Neural cell (in vitro differentiated cells): ENCODE results near the gene MLST8.

Experiments used
- EP300 ChIP-seq: fragments of 450-650 bp; conservative IDR thresholded peaks from 2 replicates; pipeline ENCODE4 v1.6.1; 2014; ENCODE audit warnings: antibody characterized with exemption, mild to moderate bottlenecking, moderate library complexity; ENCODE audit not compliant: poor library complexity, severe bottlenecking
- EZH2 ChIP-seq: fragments of 200-600, 300-800 bp; shearing (Covaris generic), sonication (generic); IDR thresholded peaks from 2 replicates; pipeline ENCODE4 v1.6.1; 2014; ENCODE audit warnings: antibody characterized with exemption, low read length, borderline replicate concordance, mild to moderate bottlenecking; ENCODE audit not compliant: insufficient read depth, poor library complexity, severe bottlenecking
- MXI1 ChIP-seq: fragments of 450-650 bp; conservative IDR thresholded peaks from 2 replicates; pipeline ENCODE4 v1.6.1; 2014; ENCODE audit warnings: antibody characterized with exemption, mild to moderate bottlenecking; ENCODE audit not compliant: poor library complexity, severe bottlenecking
- POLR2AphosphoS5 ChIP-seq: IDR thresholded peaks from 2 replicates; pipeline ENCODE4 v1.6.1; 2012
- RAD21 ChIP-seq: fragments of 450-650 bp; conservative IDR thresholded peaks from 2 replicates; pipeline ENCODE4 v1.6.1; 2014; ENCODE audit warnings: antibody characterized with exemption, mild to moderate bottlenecking, moderate library complexity
- SMC3 ChIP-seq: fragments of 450-650 bp; conservative IDR thresholded peaks from 2 replicates; pipeline ENCODE4 v1.6.1; 2014; ENCODE audit warnings: antibody characterized with exemption, mild to moderate bottlenecking, moderate library complexity; ENCODE audit not compliant: poor library complexity
- TAF1 ChIP-seq: IDR thresholded peaks from 2 replicates; pipeline ENCODE4 v1.6.1; 2012; ENCODE audit warnings: low read depth
- TF ChIP-seq, protein P1 (sequence below): fragments of 450-650 bp; IDR thresholded peaks from 2 replicates; pipeline ENCODE4 v1.5.1; 2014; ENCODE audit warnings: antibody characterized with exemption, mild to moderate bottlenecking, moderate library complexity; ENCODE audit not compliant: poor library complexity, severe bottlenecking

DNA sequence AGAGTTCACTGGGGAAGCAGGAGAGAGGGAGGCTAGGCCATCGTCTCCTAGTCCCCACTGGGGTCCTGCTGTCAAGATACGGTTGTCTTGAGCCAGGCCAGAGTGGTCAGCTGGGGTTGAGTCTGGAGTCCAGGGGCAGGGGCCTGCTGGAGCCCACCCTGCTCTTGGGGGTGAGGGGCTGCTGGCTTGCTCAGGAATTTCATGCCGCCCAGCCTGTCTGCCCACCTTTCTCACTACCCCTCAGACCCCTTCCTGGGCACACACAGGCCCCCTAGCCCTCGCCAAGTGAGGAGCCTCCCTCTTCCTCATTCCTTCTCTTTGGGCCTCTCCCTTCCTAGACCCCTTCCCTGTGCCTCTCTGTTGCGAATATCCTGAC is 48.4 kb upstream of the MLST8 start:
- no peak for TF ChIP-seq POLR2AphosphoS5
- no peak for TF ChIP-seq EZH2
- TF ChIP-seq, protein P1, sequence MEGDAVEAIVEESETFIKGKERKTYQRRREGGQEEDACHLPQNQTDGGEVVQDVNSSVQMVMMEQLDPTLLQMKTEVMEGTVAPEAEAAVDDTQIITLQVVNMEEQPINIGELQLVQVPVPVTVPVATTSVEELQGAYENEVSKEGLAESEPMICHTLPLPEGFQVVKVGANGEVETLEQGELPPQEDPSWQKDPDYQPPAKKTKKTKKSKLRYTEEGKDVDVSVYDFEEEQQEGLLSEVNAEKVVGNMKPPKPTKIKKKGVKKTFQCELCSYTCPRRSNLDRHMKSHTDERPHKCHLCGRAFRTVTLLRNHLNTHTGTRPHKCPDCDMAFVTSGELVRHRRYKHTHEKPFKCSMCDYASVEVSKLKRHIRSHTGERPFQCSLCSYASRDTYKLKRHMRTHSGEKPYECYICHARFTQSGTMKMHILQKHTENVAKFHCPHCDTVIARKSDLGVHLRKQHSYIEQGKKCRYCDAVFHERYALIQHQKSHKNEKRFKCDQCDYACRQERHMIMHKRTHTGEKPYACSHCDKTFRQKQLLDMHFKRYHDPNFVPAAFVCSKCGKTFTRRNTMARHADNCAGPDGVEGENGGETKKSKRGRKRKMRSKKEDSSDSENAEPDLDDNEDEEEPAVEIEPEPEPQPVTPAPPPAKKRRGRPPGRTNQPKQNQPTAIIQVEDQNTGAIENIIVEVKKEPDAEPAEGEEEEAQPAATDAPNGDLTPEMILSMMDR: no peak
- no peak for TF ChIP-seq SMC3
- TF ChIP-seq TAF1: no peak
- no peak for TF ChIP-seq RAD21
- no peak for TF ChIP-seq EP300
- TF ChIP-seq MXI1: no peak
